RWPE2 (cell line): ENCODE data around the gene ACTR3C.
A peak's percentile ranks its signal among the peaks of the same experiment; 100 is the strongest.

Experiments
- ATAC-seq: fragments of 200-7000 bp; cut with Tn5 transposase; 3 replicates; pipeline ENCODE4 v1.9.1; 2021; ENCODE audit warnings: low read depth
- DNase-seq: peaks from one replicate; pipeline ENCODE4 v3.0.0-alpha.2; 2020; ENCODE audit warnings: low spot score
- H3K27ac ChIP-seq: fragments of 450-650 bp; 2 replicates; pipeline ENCODE4 v1.5.1; 2017; ENCODE audit warnings: mild to moderate bottlenecking; ENCODE audit not compliant: poor library complexity, severe bottlenecking
- H3K27me3 ChIP-seq: fragments of 250-450 bp; sonication (Bioruptor Pico); 2 replicates; pipeline ENCODE4 v1.5.1; 2021; ENCODE audit warnings: mild to moderate bottlenecking, moderate library complexity; ENCODE audit not compliant: insufficient read depth, poor library complexity, severe bottlenecking
- H3K36me3 ChIP-seq: fragments of 250-450 bp; sonication (Bioruptor Pico); 2 replicates; pipeline ENCODE4 v1.5.1; 2020; ENCODE audit warnings: low read depth, mild to moderate bottlenecking, moderate library complexity
- H3K4me1 ChIP-seq: fragments of 250-450 bp; sonication (Bioruptor Pico); 2 replicates; pipeline ENCODE4 v1.5.1; 2021; ENCODE audit warnings: mild to moderate bottlenecking, moderate library complexity; ENCODE audit not compliant: insufficient read depth, poor library complexity, severe bottlenecking
- H3K4me3 ChIP-seq: fragments of 250-450 bp; sonication (Bioruptor Pico); 2 replicates; pipeline ENCODE4 v1.5.1; 2021; ENCODE audit warnings: mild to moderate bottlenecking, moderate library complexity; ENCODE audit not compliant: severe bottlenecking
- H3K9me3 ChIP-seq: fragments of 250-450 bp; sonication (Bioruptor Pico); 2 replicates; pipeline ENCODE4 v1.5.1; 2021; ENCODE audit warnings: mild to moderate bottlenecking, moderate library complexity; ENCODE audit not compliant: severe bottlenecking
- TF ChIP-seq, protein P1 (sequence below): fragments of 450-650 bp; IDR thresholded peaks from one replicate; pipeline ENCODE4 v1.5.1; 2017; ENCODE audit warnings: mild to moderate bottlenecking, moderate library complexity; ENCODE audit not compliant: poor library complexity, severe bottlenecking

ACTR3C gene

DNA sequence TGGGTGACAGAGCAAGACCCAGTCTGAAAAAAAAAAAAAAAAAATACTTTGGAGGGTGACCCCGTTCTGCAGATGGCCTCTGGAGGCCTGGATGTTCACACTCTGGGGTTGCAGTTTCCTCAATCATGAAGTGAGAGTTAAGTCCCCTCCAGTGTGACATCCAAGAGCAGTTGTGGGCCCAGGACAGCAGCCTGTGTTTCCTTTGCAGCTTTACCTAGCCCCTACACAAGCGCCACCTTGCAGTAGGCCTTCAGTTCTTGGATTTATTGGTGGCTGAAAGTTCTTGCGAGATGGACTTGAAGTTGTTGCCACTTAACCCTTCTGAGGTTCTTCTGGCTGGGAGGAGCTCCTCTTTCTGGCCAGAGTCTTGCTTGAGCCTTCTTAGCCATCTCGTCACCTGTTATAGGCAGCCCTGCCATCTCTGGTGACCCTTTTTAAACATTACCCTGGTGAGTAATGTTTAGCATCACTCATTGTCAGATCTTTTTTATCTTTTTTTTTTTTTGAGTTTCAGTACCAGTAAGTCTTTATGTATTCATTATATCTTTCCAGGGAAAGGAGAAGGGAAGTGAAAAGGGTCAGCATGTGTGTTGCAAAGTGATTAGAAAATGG lies 3.4 kb upstream of the ACTR3C start:
- DNase-seq (no peak), ATAC-seq (no peak)
- TF ChIP-seq, protein P1, sequence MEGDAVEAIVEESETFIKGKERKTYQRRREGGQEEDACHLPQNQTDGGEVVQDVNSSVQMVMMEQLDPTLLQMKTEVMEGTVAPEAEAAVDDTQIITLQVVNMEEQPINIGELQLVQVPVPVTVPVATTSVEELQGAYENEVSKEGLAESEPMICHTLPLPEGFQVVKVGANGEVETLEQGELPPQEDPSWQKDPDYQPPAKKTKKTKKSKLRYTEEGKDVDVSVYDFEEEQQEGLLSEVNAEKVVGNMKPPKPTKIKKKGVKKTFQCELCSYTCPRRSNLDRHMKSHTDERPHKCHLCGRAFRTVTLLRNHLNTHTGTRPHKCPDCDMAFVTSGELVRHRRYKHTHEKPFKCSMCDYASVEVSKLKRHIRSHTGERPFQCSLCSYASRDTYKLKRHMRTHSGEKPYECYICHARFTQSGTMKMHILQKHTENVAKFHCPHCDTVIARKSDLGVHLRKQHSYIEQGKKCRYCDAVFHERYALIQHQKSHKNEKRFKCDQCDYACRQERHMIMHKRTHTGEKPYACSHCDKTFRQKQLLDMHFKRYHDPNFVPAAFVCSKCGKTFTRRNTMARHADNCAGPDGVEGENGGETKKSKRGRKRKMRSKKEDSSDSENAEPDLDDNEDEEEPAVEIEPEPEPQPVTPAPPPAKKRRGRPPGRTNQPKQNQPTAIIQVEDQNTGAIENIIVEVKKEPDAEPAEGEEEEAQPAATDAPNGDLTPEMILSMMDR: no peak
- no peak overlapping the region for H3K4me3 ChIP-seq
- H3K4me1 ChIP-seq: peaks cover 7% of the 10 kb centered on the region
- peaks cover 30% of the 10 kb centered on the region for H3K36me3 ChIP-seq
- no peaks in the 10 kb centered on the region for H3K9me3 ChIP-seq
- H3K27me3 ChIP-seq: no peaks in the 10 kb centered on the region
- H3K27ac ChIP-seq: no peak overlapping the region

DNA sequence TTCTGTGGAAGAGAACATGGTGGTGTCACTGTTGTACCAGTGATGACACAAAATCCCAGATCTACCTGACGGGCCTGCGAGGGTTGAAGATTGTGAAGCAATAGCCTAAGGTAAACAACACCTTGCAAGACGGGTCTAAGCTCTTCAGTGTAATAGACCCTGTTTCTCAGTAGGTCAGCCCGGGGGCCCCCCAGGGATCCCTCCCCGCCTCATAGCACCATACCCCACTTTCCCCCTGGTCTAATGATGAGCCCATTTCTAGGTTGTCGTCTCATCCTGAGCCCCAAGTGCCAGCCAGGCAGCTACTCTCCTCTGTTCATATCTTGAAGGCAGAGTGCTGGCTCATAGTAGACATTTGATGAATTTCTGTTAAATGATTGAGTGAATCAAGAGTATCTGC lies 2.6 kb upstream of the ACTR3C start:
- Histone ChIP-seq H3K9me3 (no peaks in the 10 kb centered on the region), H3K36me3 (peaks cover 30% of the 10 kb centered on the region), H3K4me1 (peaks cover 7% of the 10 kb centered on the region), H3K27me3 (no peaks in the 10 kb centered on the region), H3K4me3 (no peak overlapping the region), H3K27ac (no peak overlapping the region)
- no peak for DNase-seq
- ATAC-seq: no peak
- TF ChIP-seq, protein P1: no peak

DNA sequence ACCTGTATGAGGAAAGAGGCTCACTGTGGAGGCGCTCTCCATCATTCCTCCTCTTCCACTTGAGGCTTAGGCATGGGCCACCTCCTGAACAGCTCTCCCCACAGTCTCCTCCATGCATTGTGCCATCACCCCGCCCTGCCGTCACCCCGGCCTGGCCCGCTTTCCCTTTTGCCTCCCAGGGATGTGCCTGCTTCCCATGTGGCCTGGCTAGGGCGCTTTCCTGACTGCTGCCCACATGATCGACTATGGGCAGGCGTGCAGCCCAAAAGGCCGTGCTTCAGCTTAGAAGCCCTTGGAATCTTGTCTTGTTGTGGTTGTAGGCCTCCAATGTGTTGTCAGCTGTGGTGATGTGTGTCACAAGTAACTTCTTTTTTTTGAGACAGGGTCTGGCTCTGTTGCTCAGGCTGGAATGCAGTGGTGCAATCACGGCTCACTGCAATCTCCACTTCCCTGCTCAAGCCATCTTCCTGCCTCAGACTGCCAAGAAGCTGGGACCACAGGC lies 1.8 kb upstream of the ACTR3C start:
- peaks cover 7% of the 10 kb centered on the region for H3K4me1 ChIP-seq
- no peak for DNase-seq
- H3K27me3 ChIP-seq: no peaks in the 10 kb centered on the region
- no peak overlapping the region for H3K4me3 ChIP-seq
- TF ChIP-seq, protein P1: no peak
- peak overlapping the region; percentile 58 for H3K27ac ChIP-seq
- no peak for ATAC-seq
- peaks cover 30% of the 10 kb centered on the region for H3K36me3 ChIP-seq
- H3K9me3 ChIP-seq: no peaks in the 10 kb centered on the region

DNA sequence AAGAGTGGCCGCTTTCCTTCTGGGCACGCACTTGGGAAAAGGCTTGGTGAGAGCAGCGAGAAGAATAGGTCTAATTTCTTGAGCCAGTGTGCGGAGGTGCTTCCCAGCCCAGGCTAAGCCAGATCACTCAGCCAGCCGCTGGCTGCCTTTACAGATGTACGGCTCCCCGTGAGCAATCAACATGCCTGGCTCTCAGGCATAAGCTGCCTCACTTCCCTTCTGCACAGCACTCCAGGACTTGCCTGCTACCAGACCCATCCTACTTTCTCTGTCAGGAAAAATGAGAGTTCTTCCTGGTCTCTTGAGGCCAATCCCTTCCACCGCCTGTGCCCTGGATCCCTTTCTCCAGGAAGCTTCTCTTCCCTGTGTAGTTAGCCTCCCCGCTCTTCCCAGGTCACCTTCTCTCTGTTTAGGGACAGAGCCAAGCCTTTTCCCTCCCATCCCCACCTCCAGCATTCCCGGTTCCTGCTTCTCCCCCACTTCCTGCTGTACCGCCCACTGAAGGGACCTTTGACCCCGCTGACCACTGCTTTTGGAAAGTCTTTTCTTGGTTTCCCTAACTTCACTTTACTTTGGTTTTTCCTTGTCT lies 1.1 kb upstream of the ACTR3C start:
- TF ChIP-seq, protein P1: no peak
- Histone ChIP-seq H3K36me3 (peaks cover 30% of the 10 kb centered on the region), H3K4me1 (peaks cover 7% of the 10 kb centered on the region), H3K4me3 (peak overlapping the region; percentile 83), H3K27me3 (no peaks in the 10 kb centered on the region), H3K9me3 (no peaks in the 10 kb centered on the region), H3K27ac (peak overlapping the region; percentile 58)
- DNase-seq: no peak
- ATAC-seq: peak; percentile 50
